ENCODE results near the gene TTLL11. TPM values are rescaled to one million over a fixed set of nuclear protein-coding genes. Genes with fewer than 3 reads are reported as not detected.

Gene TTLL11
- total and polyA plus RNA-seq, 2 experiments from 2014 or later, result 0.57 to 1.4 TPM

- H3K27ac Mint-ChIP-seq, result no peak overlapping the region
- ATAC-seq (no peak), DNase-seq (ENCODE audit: low spot score) (no peak)
- H3K79me2 ChIP-seq (replicated peaks; ENCODE audit: insufficient read depth), result no peaks in the 10 kb centered on the region
- H3K9me2 ChIP-seq (ENCODE audit: insufficient read depth), result no peaks in the 10 kb centered on the region
- no peaks in the 10 kb centered on the region for H3F3A ChIP-seq (replicated peaks; ENCODE audit: low read depth)
- H3K4me1 ChIP-seq (ENCODE audit: insufficient read depth), result peaks cover 16% of the 10 kb centered on the region
- H3K36me3 ChIP-seq (ENCODE audit: insufficient read depth), result no peaks in the 10 kb centered on the region
- no peak overlapping the region for H3K4me3 ChIP-seq
- no peak overlapping the region for H3K4me2 ChIP-seq
- H3K36me3 Mint-ChIP-seq (ENCODE audit: low read depth), result no peaks in the 10 kb centered on the region
- no peaks in the 10 kb centered on the region for H3K9me3 Mint-ChIP-seq
- H3K27ac ChIP-seq (ENCODE audit: low read depth), result no peak overlapping the region
- peaks cover 18% of the 10 kb centered on the region for H3K4me1 Mint-ChIP-seq
- no peak overlapping the region for H2AFZ ChIP-seq
- H3K27me3 ChIP-seq (ENCODE audit: insufficient read depth), result no peaks in the 10 kb centered on the region
- no peak overlapping the region for H3K4me3 Mint-ChIP-seq
- H4K20me1 ChIP-seq (replicated peaks; ENCODE audit: insufficient read depth), result no peaks in the 10 kb centered on the region
- peaks cover 6% of the 10 kb centered on the region for H3K27me3 Mint-ChIP-seq (ENCODE audit: insufficient read depth, low read depth, poor library complexity)
- TF ChIP-seq CTCF (conservative IDR thresholded peaks at IDR 0.05; ENCODE audit: low read depth in 2 of 2) (no peak), JUNB (IDR thresholded peaks at IDR 0.05; ENCODE audit: unreplicated experiment) (no peak), CREB1 (CRISPR knock-in tag; IDR thresholded peaks at IDR 0.05; ENCODE audit: low read depth) (no peak), NANOG (IDR thresholded peaks at IDR 0.05; ENCODE audit: borderline replicate concordance) (no peak), ZNF462 (CRISPR knock-in tag; IDR thresholded peaks at IDR 0.05) (no peak), ZNF114 (CRISPR knock-in tag; IDR thresholded peaks at IDR 0.05) (no peak), EZH2 (IDR thresholded peaks at IDR 0.05; ENCODE audit: low read depth, unreplicated experiment) (no peak), POLR2AphosphoS5 (IDR thresholded peaks at IDR 0.05; ENCODE audit: low read depth) (no peak)
Observed at GRCh38 chr9:122011818-122012498, 81.2 kb downstream of the TTLL11 start.
